IMR-90 (cell line): ENCODE measurements around the gene C11orf42. TPM values are rescaled to one million over a fixed set of nuclear protein-coding genes. Genes with fewer than 3 reads are reported as not detected.

Experiments used
- ATAC-seq: fragments of 200-7000 bp; cut with Tn5 transposase; 2 replicates; pipeline ENCODE4 v1.9.1; 2020; ENCODE audit warnings: low read depth, mild to moderate bottlenecking, moderate library complexity
- BruUV-seq: library from RNA; stranded (reverse); fragments of 400-500 nt; replicated peaks from 2 replicates; lab custom pipeline; 2021; lab: Mats Ljungman, UMichigan
- CTCF ChIA-PET: fragments of 300-600 bp; formaldehyde crosslinking; extraction: SDS; loops from one replicate; lab custom pipeline; 2021; ENCODE audit warnings: antibody characterized with exemption; lab: Yijun Ruan, JAX
- POLR2A ChIA-PET: fragments of 300-600 bp; sonication (Branson Sonifier 250); formaldehyde crosslinking; loops from one replicate; lab custom pipeline; 2022; ENCODE audit warnings: antibody characterized with exemption; ENCODE audit not compliant: unreplicated experiment; lab: Charles Lee
- DNase-seq: peaks from one replicate; pipeline ENCODE4 v3.0.0; 2013
- H2AFZ ChIP-seq: replicated peaks from 2 replicates; pipeline ENCODE3; 2013; ENCODE audit warnings: low read length, mild to moderate bottlenecking; ENCODE audit not compliant: poor library complexity
- H2AK5ac ChIP-seq: 2 replicates; pipeline ENCODE4 v1.6.1; 2013; ENCODE audit warnings: low read depth, low read length, inconsistent platforms
- H2AK9ac ChIP-seq: replicated peaks from 2 replicates; pipeline ENCODE3; 2013; ENCODE audit warnings: mild to moderate bottlenecking, low read depth, low read length, moderate library complexity; ENCODE audit not compliant: poor library complexity
- H2BK120ac ChIP-seq: 2 replicates; pipeline ENCODE4 v1.6.1; 2013; ENCODE audit warnings: low read depth, low read length, inconsistent platforms
- H2BK15ac ChIP-seq: 3 replicates; pipeline ENCODE4 v1.6.1; 2013; ENCODE audit warnings: low read depth, low read length, inconsistent platforms
- H2BK20ac ChIP-seq: 2 replicates; pipeline ENCODE4 v1.6.1; 2013; ENCODE audit warnings: low read depth, mild to moderate bottlenecking, inconsistent platforms, low read length, moderate library complexity
- H2BK5ac ChIP-seq: 2 replicates; pipeline ENCODE4 v1.6.1; 2013; ENCODE audit warnings: mild to moderate bottlenecking, low read depth, low read length, inconsistent platforms; ENCODE audit not compliant: poor library complexity, severe bottlenecking
- H3K14ac ChIP-seq: replicated peaks from 2 replicates; pipeline ENCODE4 v1.6.1; 2013; ENCODE audit warnings: low read depth, low read length, inconsistent platforms
- H3K18ac ChIP-seq: 2 replicates; pipeline ENCODE4 v1.6.1; 2013; ENCODE audit warnings: low read depth, low read length, control low read depth
- H3K23ac ChIP-seq: 2 replicates; pipeline ENCODE4 v1.6.1; 2013; ENCODE audit warnings: low read depth, low read length, inconsistent platforms
- H3K27ac ChIP-seq: 2 replicates; pipeline ENCODE4 v1.5.1; 2013; ENCODE audit warnings: mild to moderate bottlenecking, control low read depth, low read length; ENCODE audit not compliant: insufficient read depth
- H3K27me3 ChIP-seq: 2 replicates; pipeline ENCODE4 v1.6.1; 2013; ENCODE audit warnings: low read length; ENCODE audit not compliant: control insufficient read depth, insufficient read depth
- H3K36me3 ChIP-seq: 2 replicates; pipeline ENCODE4 v1.6.1; 2013; ENCODE audit warnings: low read length, mixed read lengths; ENCODE audit not compliant: control insufficient read depth, insufficient read depth
- H3K4ac ChIP-seq: 2 replicates; pipeline ENCODE4 v1.6.1; 2013; ENCODE audit warnings: low read depth, low read length, inconsistent platforms
- H3K4me1 ChIP-seq: 2 replicates; pipeline ENCODE4 v1.6.1; 2013; ENCODE audit warnings: low read length, mixed read lengths; ENCODE audit not compliant: control insufficient read depth, insufficient read depth
- H3K4me2 ChIP-seq: 2 replicates; pipeline ENCODE4 v1.6.1; 2013; ENCODE audit warnings: low read depth, mild to moderate bottlenecking, control low read depth, low read length, moderate library complexity
- H3K4me3 ChIP-seq: 2 replicates; pipeline ENCODE4 v1.5.1; 2013; ENCODE audit warnings: low read depth, mild to moderate bottlenecking, control low read depth, low read length, moderate library complexity; ENCODE audit not compliant: insufficient read depth
- H3K56ac ChIP-seq: 2 replicates; pipeline ENCODE4 v1.6.1; 2013; ENCODE audit warnings: low read length, inconsistent platforms; ENCODE audit not compliant: insufficient read depth; ENCODE audit errors: extremely low read depth
- H3K79me1 ChIP-seq, 2 experiments: 2 replicates each; pipeline ENCODE4 v1.6.1; 2013; ENCODE audit warnings: low read length in 2 of 2, inconsistent platforms in 1 of 2, low read depth in 1 of 2
- H3K9ac ChIP-seq: 2 replicates; pipeline ENCODE4 v1.6.1; 2013; ENCODE audit warnings: low read depth, low read length, control low read depth
- H3K9me1 ChIP-seq: 2 replicates; pipeline ENCODE4 v1.6.1; 2013; ENCODE audit warnings: low read length, inconsistent platforms; ENCODE audit not compliant: insufficient read depth
- H3K9me3 ChIP-seq: 2 replicates; pipeline ENCODE4 v1.6.1; 2013; ENCODE audit warnings: low read length; ENCODE audit not compliant: control insufficient read depth, insufficient read depth
- H4K20me1 ChIP-seq: 2 replicates; pipeline ENCODE4 v1.6.1; 2013; ENCODE audit warnings: low read length, inconsistent platforms; ENCODE audit not compliant: insufficient read depth
- H4K5ac ChIP-seq: 2 replicates; pipeline ENCODE4 v1.6.1; 2013; ENCODE audit warnings: mild to moderate bottlenecking, low read depth, low read length, control low read depth
- H4K8ac ChIP-seq, 2 experiments: 2 replicates each; pipeline ENCODE4 v1.6.1; 2013; ENCODE audit warnings: low read depth in 2 of 2, low read length in 2 of 2, control low read depth in 1 of 2, inconsistent platforms in 1 of 2
- H4K91ac ChIP-seq: 2 replicates; pipeline ENCODE4 v1.6.1; 2013; ENCODE audit warnings: low read depth, low read length, inconsistent platforms; ENCODE audit not compliant: insufficient read depth
- CEBPB ChIP-seq: IDR thresholded peaks from 2 replicates; pipeline ENCODE4 v1.6.1; 2012; ENCODE audit warnings: low read depth, low read length, improper control_type of control experiment
- CTCF ChIP-seq: conservative IDR thresholded peaks from 2 replicates; pipeline ENCODE4 v1.5.1; 2012; ENCODE audit warnings: mild to moderate bottlenecking, low read depth, low read length, improper control_type of control experiment
- FOS ChIP-seq: fragments of 150-350 bp; IDR thresholded peaks from 2 replicates; pipeline ENCODE4 v1.6.1; 2016; ENCODE audit warnings: low read depth, low read length
- MAZ ChIP-seq: IDR thresholded peaks from 2 replicates; pipeline ENCODE4 v1.6.1; 2012; ENCODE audit warnings: low read depth, mild to moderate bottlenecking, low read length, improper control_type of control experiment, moderate library complexity, borderline replicate concordance
- MXI1 ChIP-seq: IDR thresholded peaks from 2 replicates; pipeline ENCODE4 v1.6.1; 2012; ENCODE audit warnings: low read depth, mild to moderate bottlenecking, low read length, moderate library complexity, borderline replicate concordance
- RFX5 ChIP-seq: IDR thresholded peaks from 2 replicates; pipeline ENCODE4 v1.8.0; 2012; ENCODE audit warnings: low read depth, mild to moderate bottlenecking, low read length, moderate library complexity
- USF2 ChIP-seq: fragments of 150-350 bp; IDR thresholded peaks from 2 replicates; pipeline ENCODE4 v1.6.1; 2017; ENCODE audit warnings: mild to moderate bottlenecking, antibody characterized with exemption, low read length, low read depth
- WGBS, 2 experiments: methylation state at CpG; one replicate each; pipeline versions ENCODE4 v1.1.5 to v1.1.7; 2013; ENCODE audit warnings: missing lambda C conversion rate in 2 of 2; ENCODE audit not compliant: insufficient read length in 1 of 2; ENCODE audit errors: extremely low coverage in 2 of 2; 5-methylcytosine and 5-hydroxymethylcytosine counted together
- dilution Hi-C: fragments of 300-500 bp; cut with HindIII; formaldehyde crosslinking; loops from one replicate; pipeline ENCODE4 v1.14.3; 2018; ENCODE audit warnings: low sequenced_read_pairs; ENCODE audit not compliant: unreplicated experiment
- in situ Hi-C: fragments of 300-500 bp; cut with MboI; formaldehyde crosslinking; loops from 3 replicates; pipeline ENCODE4 v1.14.3; 2019; ENCODE audit warnings: low sequenced_read_pairs, inconsistent platforms, mixed read lengths
- intact Hi-C: fragments of 100-400 bp; cut with micrococcal nuclease; formaldehyde crosslinking; loops from 2 replicates; pipeline ENCODE4 v1.10.0; 2022
- polyA plus RNA-seq, 3 experiments: library from polyadenylated mRNA; depleted of rRNA; stranded (reverse); fragments of >200 nt; gene quantifications; 2 replicates each; pipeline ENCODE4 v1.2.3, GENCODE V29; 2012; ENCODE audit warnings: low replicate concordance in 1 of 3
- total RNA-seq: library from RNA; depleted of rRNA; stranded (reverse); fragments of >200 nt; gene quantifications from 2 replicates; pipeline ENCODE4 v1.2.3, GENCODE V29; 2012
- TF ChIP-seq, protein P1 (sequence below): fragments of 150-350 bp; IDR thresholded peaks from 2 replicates; pipeline ENCODE4 v1.6.1; 2016; ENCODE audit warnings: low read depth, mild to moderate bottlenecking, low read length, moderate library complexity, borderline replicate concordance

C11orf42 gene
- total and polyA plus RNA-seq, 2 of the 4 experiments (the other 2 are of a cell fraction): not detected

- dilution Hi-C loops (no loop called here), in situ Hi-C loops (no loop called here), intact Hi-C loops (no loop called here)
- no peak overlapping the region for H3K56ac ChIP-seq
- no peaks in the 10 kb centered on the region for H3K27me3 ChIP-seq
- no peak overlapping the region for H2AFZ ChIP-seq
- H3K4me3 ChIP-seq: no peak overlapping the region
- no peak overlapping the region for H4K5ac ChIP-seq
- H2BK5ac ChIP-seq: no peak overlapping the region
- no CpG with 5 or more reads among the region's 3 CpGs for WGBS, 2 experiments
- peaks cover 40 to 52% of the 10 kb centered on the region in 2 experiments for H3K79me1 ChIP-seq
- H2BK120ac ChIP-seq: no peak overlapping the region
- H2BK15ac ChIP-seq: no peak overlapping the region
- no peak overlapping the region for H2AK5ac ChIP-seq
- no peak overlapping the region for H3K4me2 ChIP-seq
- no peak overlapping the region for H3K14ac ChIP-seq
- no peak overlapping the region for H3K4ac ChIP-seq
- H3K27ac ChIP-seq: no peak overlapping the region
- no peaks in the 10 kb centered on the region for H4K20me1 ChIP-seq
- H3K18ac ChIP-seq: no peak overlapping the region
- no peak overlapping the region for H3K9ac ChIP-seq
- no peak overlapping the region for H3K23ac ChIP-seq
- no peaks in the 10 kb centered on the region for H3K9me3 ChIP-seq
- no TSS peak for BruUV-seq
- H2AK9ac ChIP-seq: no peak overlapping the region
- 0 out of 2 replicates have a peak, but pooled peaks cover 2% of the 10 kb centered on the region for H3K9me1 ChIP-seq
- H4K8ac ChIP-seq: no peak overlapping the region
- no peak for DNase-seq
- no peak for ATAC-seq
- POLR2A ChIA-PET: interaction anchor here (0.5 kb wide), 1 partner anchor 91 kb away, joined by 3 read pairs; no protein-coding TSS in a partner anchor
- H2BK20ac ChIP-seq: no peak overlapping the region
- no peak for TF ChIP-seq CEBPB
- TF ChIP-seq, protein P1, sequence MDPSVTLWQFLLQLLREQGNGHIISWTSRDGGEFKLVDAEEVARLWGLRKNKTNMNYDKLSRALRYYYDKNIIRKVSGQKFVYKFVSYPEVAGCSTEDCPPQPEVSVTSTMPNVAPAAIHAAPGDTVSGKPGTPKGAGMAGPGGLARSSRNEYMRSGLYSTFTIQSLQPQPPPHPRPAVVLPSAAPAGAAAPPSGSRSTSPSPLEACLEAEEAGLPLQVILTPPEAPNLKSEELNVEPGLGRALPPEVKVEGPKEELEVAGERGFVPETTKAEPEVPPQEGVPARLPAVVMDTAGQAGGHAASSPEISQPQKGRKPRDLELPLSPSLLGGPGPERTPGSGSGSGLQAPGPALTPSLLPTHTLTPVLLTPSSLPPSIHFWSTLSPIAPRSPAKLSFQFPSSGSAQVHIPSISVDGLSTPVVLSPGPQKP: no peak
- TF ChIP-seq RFX5: no peak
- no peak for TF ChIP-seq FOS
- no peak for TF ChIP-seq MAZ
- TF ChIP-seq CTCF: no peak
- no peak for TF ChIP-seq MXI1
- TF ChIP-seq USF2: no peak
- no peak overlapping the region for H4K91ac ChIP-seq
- CTCF ChIA-PET: no interaction called here
- 0 out of 2 replicates have a peak, but pooled peaks cover 1% of the 10 kb centered on the region for H3K4me1 ChIP-seq
- peaks cover 6% of the 10 kb centered on the region; the same call in 1 of the 2 replicates for H3K36me3 ChIP-seq
Measured at GRCh38 chr11:6228520-6228919, 23.2 kb downstream of the C11orf42 start.
